Uterus (tissue), 2 donors: ENCODE measurements around the gene CALHM1.

Source experiments
- POLR2A ChIP-seq, 2 donors: fragments of 450-650 bp; IDR thresholded peaks; one replicate each; pipeline ENCODE4 v1.6.1; 2016; ENCODE audit warnings: antibody characterized with exemption in 2 of 2, mild to moderate bottlenecking in 1 of 2, moderate library complexity in 1 of 2
- TF ChIP-seq, protein P1 (sequence below), 4 experiments: fragments of 200-600 bp in 2 of 4; fragments of 450-650 bp in 2 of 4; sonication (generic) in 2 of 4; IDR thresholded peaks; one replicate each; pipeline ENCODE4 v1.5.1; 2016 to 2019; ENCODE audit warnings: antibody characterized with exemption in 4 of 4, mild to moderate bottlenecking in 2 of 4, moderate library complexity in 1 of 4

DNA sequence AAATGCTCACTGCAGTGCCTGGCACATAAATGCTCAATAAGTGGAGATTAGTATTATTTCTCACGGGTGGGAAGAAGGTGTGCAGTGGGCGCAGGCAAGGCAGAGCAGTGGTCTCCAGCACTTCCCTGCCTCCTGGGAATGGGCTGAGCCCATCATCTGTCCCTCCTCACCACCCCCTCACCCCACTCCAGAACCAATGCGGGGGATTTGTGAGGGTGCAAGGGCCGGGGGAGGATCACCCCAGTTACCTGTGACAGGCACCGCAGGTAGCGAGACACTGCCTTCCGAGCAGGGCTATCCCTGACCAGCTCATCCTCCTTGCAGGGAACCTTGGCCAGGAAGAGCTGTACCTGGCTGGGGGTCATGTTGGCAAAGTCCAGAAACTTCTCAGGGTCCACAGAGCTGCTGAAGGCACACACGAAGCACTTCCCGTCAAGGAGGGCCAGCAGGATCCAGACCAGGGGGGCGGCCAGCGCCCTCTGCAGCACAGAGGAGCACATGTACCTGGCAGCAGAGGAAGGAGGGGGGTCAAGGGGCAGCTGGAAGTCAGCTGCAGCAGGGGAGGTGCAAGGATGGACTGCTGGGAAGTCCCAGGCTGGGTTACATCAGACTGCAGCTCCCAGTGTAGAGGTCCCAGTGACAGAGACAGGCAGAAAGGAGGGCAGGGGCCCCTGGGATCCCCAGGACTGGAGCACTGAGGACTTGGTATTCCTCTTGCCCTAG, 17.5 kb upstream of the CALHM1 start:
- TF ChIP-seq, protein P1, sequence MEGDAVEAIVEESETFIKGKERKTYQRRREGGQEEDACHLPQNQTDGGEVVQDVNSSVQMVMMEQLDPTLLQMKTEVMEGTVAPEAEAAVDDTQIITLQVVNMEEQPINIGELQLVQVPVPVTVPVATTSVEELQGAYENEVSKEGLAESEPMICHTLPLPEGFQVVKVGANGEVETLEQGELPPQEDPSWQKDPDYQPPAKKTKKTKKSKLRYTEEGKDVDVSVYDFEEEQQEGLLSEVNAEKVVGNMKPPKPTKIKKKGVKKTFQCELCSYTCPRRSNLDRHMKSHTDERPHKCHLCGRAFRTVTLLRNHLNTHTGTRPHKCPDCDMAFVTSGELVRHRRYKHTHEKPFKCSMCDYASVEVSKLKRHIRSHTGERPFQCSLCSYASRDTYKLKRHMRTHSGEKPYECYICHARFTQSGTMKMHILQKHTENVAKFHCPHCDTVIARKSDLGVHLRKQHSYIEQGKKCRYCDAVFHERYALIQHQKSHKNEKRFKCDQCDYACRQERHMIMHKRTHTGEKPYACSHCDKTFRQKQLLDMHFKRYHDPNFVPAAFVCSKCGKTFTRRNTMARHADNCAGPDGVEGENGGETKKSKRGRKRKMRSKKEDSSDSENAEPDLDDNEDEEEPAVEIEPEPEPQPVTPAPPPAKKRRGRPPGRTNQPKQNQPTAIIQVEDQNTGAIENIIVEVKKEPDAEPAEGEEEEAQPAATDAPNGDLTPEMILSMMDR (IDR thresholded peaks at IDR 0.05), result no peak
- no peak for TF ChIP-seq POLR2A (IDR thresholded peaks at IDR 0.05)
